ENCODE data around the gene ARPC1A.

DNA sequence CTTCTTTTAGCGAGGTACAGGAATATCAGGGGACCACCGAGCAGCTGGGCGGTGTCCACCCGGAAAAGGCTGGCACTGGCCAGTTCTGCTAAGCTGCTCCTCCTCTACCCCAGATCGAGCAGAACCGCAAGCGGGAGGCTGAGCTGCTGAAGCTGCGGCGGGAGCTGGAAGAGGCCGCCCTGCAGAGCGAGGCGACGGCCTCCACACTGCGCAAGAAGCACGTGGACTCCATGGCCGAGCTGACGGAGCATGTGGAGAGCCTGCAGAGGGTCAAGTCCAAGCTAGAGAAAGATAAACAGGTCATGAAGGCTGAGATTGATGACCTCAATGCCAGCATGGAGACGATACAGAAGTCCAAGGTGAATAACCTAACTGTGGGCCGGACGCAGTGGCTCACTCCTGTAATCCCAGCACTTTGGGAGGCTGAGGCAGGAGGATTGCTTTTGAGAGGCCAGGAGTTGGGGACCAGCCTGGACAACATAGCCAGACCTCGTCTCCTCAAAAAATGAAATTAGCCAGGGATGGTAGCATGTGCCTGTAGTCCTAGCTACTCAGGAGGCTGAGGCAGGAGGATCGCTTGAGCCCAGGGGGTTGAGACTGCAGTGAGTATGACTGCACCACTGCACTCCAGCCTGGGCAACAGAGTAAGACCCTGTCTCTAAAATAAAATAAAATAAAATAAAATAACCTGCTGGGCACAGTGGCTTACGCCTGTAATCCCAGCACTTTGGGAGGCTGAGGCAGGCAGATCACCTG is 37.7 kb upstream of the ARPC1A start:
- TF ChIP-seq, protein P1, sequence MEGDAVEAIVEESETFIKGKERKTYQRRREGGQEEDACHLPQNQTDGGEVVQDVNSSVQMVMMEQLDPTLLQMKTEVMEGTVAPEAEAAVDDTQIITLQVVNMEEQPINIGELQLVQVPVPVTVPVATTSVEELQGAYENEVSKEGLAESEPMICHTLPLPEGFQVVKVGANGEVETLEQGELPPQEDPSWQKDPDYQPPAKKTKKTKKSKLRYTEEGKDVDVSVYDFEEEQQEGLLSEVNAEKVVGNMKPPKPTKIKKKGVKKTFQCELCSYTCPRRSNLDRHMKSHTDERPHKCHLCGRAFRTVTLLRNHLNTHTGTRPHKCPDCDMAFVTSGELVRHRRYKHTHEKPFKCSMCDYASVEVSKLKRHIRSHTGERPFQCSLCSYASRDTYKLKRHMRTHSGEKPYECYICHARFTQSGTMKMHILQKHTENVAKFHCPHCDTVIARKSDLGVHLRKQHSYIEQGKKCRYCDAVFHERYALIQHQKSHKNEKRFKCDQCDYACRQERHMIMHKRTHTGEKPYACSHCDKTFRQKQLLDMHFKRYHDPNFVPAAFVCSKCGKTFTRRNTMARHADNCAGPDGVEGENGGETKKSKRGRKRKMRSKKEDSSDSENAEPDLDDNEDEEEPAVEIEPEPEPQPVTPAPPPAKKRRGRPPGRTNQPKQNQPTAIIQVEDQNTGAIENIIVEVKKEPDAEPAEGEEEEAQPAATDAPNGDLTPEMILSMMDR (conservative IDR thresholded peaks at IDR 0.05; ENCODE audit: low read length) = no peak
- TF ChIP-seq EZH2phosphoT487 (IDR thresholded peaks at IDR 0.05; ENCODE audit: borderline replicate concordance) = no peak
